ENCODE measurements around the gene CDR2.
"Not testable (repeated sequence)": the region's sequence is repeated elsewhere in the genome, so short reads cannot be mapped to it uniquely, and the experiment has no call there.

Gene CDR2

GRCh38 chr16:22375117-22375962 is 921 bp upstream of the CDR2 start:
- no peak for DNase-seq

DNA sequence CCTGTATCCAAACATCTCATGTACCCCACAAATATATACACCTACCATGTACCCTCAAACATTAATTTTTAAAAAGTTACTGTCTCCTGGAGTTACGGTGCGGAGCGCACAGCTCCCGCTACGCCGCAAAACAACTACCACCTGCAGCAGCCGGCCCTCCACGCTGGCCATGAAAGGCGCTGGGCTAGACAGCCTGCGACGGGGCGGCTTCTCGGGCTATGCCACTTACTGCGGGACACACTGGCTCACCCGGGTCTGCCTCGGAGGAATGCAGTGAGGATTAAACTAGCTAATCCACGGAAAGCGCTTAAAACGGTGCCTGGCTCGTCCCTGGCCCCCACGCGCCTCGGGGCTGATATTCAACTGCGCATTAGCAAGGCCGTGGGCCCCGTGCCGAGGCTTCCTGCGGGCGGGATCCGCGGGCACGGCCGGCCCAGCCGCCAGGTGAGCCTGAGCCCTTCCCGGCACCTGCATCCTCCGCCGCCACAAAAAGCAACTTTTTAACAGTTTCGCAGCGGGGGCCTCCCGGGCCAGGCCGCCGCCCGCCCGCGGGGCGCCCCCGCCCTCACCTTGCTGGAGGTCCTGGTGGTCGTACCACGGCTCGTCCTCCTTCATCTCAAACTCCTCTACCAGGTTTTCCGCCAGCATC is 633 bp downstream of the CDR2 start:
- no peak for DNase-seq

GRCh38 chr16:22372882-22373661 is 1.3 kb downstream of the CDR2 start:
- no peak for DNase-seq

GRCh38 chr16:22370038-22370820 is 4.2 kb downstream of the CDR2 start:
- DNase-seq = no peak

- no peak for DNase-seq
Observed at GRCh38 chr16:22369221-22369811, 5.1 kb downstream of the CDR2 start.

GRCh38 chr16:22368200-22368826 is 6.1 kb downstream of the CDR2 start:
- DNase-seq = not testable (repeated sequence)

DNA sequence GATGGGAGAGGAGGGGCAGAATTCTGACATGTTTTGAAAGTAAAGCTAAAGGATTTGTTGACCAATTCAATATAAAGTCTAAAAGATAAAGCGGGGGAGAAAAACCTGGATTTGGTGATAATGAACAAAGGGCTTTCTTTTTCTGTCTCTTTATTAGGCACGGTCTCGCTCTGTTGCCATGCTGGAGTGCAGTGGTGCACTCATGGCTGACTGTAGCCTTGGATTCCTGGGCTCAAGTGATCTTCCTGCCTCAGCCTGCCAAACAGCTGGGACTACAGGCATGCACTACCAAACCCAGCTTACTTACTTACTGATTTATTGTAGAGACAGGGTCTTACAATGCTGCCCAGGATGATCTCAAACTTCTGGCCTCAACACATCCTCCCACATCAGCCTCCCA is 7.5 kb downstream of the CDR2 start:
- no peak for DNase-seq

DNA sequence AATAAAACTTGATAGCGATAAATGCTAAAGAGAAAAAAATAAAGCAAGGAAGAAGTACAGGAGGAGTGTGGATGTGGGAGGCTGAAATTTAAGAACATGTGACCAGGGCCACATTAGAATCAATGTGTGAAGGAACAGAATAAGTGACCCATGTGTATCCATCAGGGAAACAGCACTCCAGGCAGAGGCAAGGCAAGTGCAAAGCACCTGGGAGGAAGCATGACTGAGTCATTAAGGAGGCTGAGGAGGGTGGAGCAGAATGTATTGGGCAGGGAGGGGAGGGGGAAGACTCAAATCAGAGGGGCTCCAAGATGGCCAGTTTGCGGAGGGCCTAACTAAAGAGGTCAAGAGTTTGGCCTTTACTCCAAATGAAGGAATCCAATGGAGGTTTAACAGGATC is 8.0 kb downstream of the CDR2 start:
- no peak for DNase-seq

DNA sequence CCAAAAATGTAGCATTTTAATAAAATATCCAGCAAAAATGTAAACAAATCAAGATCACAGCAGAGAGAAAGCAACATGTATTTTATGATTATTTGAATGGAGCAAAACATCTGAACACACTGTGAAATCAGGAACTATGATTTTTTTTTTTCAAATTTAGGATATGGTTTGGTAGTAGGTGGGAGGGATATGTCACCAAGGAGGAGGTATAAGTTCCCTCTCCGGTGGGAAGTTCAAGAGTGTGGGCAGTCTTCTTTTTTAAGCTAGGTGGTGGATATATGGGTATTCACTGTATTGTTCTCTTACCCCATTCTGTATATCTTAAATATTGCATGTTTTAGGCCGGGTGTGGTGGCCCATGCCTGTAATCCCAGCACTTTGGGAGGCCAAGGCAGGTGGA is 10.2 kb downstream of the CDR2 start:
- DNase-seq = no peak

GRCh38 chr16:22360963-22361659 is 13.3 kb downstream of the CDR2 start:
- no peak for DNase-seq

- no peak for DNase-seq
Observed at GRCh38 chr16:22359679-22360078, 14.7 kb downstream of the CDR2 start.

- no peak for DNase-seq
Observed at GRCh38 chr16:22358000-22358399, 16.4 kb downstream of the CDR2 start.

GRCh38 chr16:22357635-22357971 is 16.8 kb downstream of the CDR2 start:
- no peak for DNase-seq

GRCh38 chr16:22356930-22357634 is 17.3 kb downstream of the CDR2 start:
- DNase-seq = no peak

GRCh38 chr16:22355487-22355908 is 18.9 kb downstream of the CDR2 start:
- DNase-seq = no peak

- no peak for DNase-seq
Observed at GRCh38 chr16:22353933-22354541, 20.4 kb downstream of the CDR2 start.

GRCh38 chr16:22353191-22353919 is 21.1 kb downstream of the CDR2 start:
- no peak for DNase-seq

DNA sequence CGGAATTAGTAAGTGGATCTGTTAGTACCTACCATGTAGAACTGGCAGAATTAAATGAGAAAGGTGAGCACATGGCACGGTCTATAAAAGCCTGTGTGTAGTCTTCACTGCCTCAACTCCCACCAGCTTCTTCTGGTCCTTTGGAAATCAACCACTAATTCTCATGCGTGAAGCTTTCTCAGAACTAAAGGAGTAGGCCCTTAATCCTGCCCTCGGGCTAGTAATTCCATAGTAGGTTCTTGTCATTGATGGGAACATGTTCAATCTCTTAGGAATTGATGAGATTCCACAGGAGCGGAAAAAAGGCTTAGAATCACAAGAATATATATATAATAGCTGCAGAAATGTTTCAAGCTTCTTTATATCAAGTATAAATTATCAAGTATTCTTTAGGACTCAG is 21.7 kb downstream of the CDR2 start:
- no peak for DNase-seq

GRCh38 chr16:22352140-22352539 is 22.3 kb downstream of the CDR2 start:
- DNase-seq = no peak

- DNase-seq = not testable (repeated sequence)
Observed at GRCh38 chr16:22351017-22351416, 23.4 kb downstream of the CDR2 start.

Data from COR-L47 (cell line).